ENCODE measurements around the gene CLDN34.

- TF ChIP-seq EZH2 (IDR thresholded peaks at IDR 0.05; ENCODE audit: low read depth, unreplicated experiment), result no peak
- TF ChIP-seq STAT1 (IDR thresholded peaks at IDR 0.05; ENCODE audit: unreplicated experiment), result no peak
- no peak for TF ChIP-seq CTCF (conservative IDR thresholded peaks at IDR 0.05; ENCODE audit: low read depth in 2 of 2)
- no peak for TF ChIP-seq ZNF331 (CRISPR knock-in tag; IDR thresholded peaks at IDR 0.05; ENCODE audit: low read depth)
- TF ChIP-seq EZH2phosphoT487 (IDR thresholded peaks at IDR 0.05; ENCODE audit: unreplicated experiment), result no peak
These were observed 45.8 kb upstream of the CLDN34 start for GRCh38 chrX:9921407-9921806.
